Kidney (tissue), 2 donors: ENCODE measurements around the gene TTYH1. TPM values are rescaled to one million over a fixed set of nuclear protein-coding genes. Genes with fewer than 3 reads are reported as not detected.

Source experiments
- polyA plus RNA-seq: library from polyadenylated mRNA; stranded (reverse); fragments of 350-450 nt; fragmentation: Illumina TruSeq; extraction: RNeasy Lipid Tissue Mini Kit (QIAGEN cat#74804); gene quantifications from one replicate; pipeline ENCODE4 v1.2.3, GENCODE V29; 2014; ENCODE audit warnings: low read depth, low replicate concordance; ENCODE audit not compliant: insufficient read depth
- total RNA-seq: library from RNA; stranded (reverse); fragmentation: NEBNext Ultra II Directional; extraction: Animal tissue kit (Norgen Biotek cat#: 25700); gene quantifications from one replicate; pipeline ENCODE4 v1.2.1, GENCODE V29; 2021
- donor health status: DM: yes; HTN: yes; CAD: no.

The TTYH1 gene
- total and polyA plus RNA-seq, 2 donors from 2014 or later, result 1.5 to 1.9 TPM

Other genes with a start within 250 kb of the TTYH1 start
- 98.9 TPM for gene TMC4, start 242.3 kb upstream of the TTYH1 start, total RNA-seq
- gene TMC4, start 242.3 kb upstream of the TTYH1 start, polyA plus RNA-seq, result 64.6 TPM
- 64.4 TPM for gene MBOAT7, start 225.9 kb upstream of the TTYH1 start, total RNA-seq
- gene MBOAT7, start 225.9 kb upstream of the TTYH1 start, polyA plus RNA-seq, result 41.6 TPM
- gene TSEN34, start 224.2 kb upstream of the TTYH1 start, total RNA-seq, result 33.8 TPM
- 51.0 TPM for gene TSEN34, start 224.2 kb upstream of the TTYH1 start, polyA plus RNA-seq
- 1,209 TPM for gene RPS9, start 214.6 kb upstream of the TTYH1 start, total RNA-seq
- 2,020 TPM for gene RPS9, start 214.6 kb upstream of the TTYH1 start, polyA plus RNA-seq
- 10.0 TPM for gene LILRB3, start 192.5 kb upstream of the TTYH1 start, total RNA-seq
- 1.4 TPM for gene LILRB3, start 192.5 kb upstream of the TTYH1 start, polyA plus RNA-seq
- 2.9 TPM for gene LILRA6, start 172.7 kb upstream of the TTYH1 start, total RNA-seq
- not detected for gene LILRA6, start 172.7 kb upstream of the TTYH1 start, polyA plus RNA-seq
- gene LILRB5, start 158.2 kb upstream of the TTYH1 start, total RNA-seq, result 5.9 TPM
- gene LILRB5, start 158.2 kb upstream of the TTYH1 start, polyA plus RNA-seq, result 1.1 TPM
- 11.5 TPM for gene LILRB2, start 134.4 kb upstream of the TTYH1 start, total RNA-seq
- 1.9 TPM for gene LILRB2, start 134.4 kb upstream of the TTYH1 start, polyA plus RNA-seq
- gene LILRA5, start 102.3 kb upstream of the TTYH1 start, total RNA-seq, result 5.9 TPM
- gene LILRA5, start 102.3 kb upstream of the TTYH1 start, polyA plus RNA-seq, result 1.4 TPM
- gene LILRA4, start 76.3 kb upstream of the TTYH1 start, total RNA-seq, result 0.69 TPM
- gene LILRA4, start 76.3 kb upstream of the TTYH1 start, polyA plus RNA-seq, result not detected
- 41.9 TPM for gene LAIR1, start 50.5 kb upstream of the TTYH1 start, total RNA-seq
- gene LAIR1, start 50.5 kb upstream of the TTYH1 start, polyA plus RNA-seq, result 4.1 TPM
- gene LENG8, start 33.7 kb downstream of the TTYH1 start, total RNA-seq, result 208 TPM
- 48.6 TPM for gene LENG8, start 33.7 kb downstream of the TTYH1 start, polyA plus RNA-seq
- 6.8 TPM for gene LENG9, start 48.3 kb downstream of the TTYH1 start, total RNA-seq
- gene LENG9, start 48.3 kb downstream of the TTYH1 start, polyA plus RNA-seq, result 2.0 TPM
- gene CDC42EP5, start 57.8 kb downstream of the TTYH1 start, total RNA-seq, result 29.9 TPM
- gene CDC42EP5, start 57.8 kb downstream of the TTYH1 start, polyA plus RNA-seq, result 19.3 TPM
- gene LAIR2, start 87.4 kb downstream of the TTYH1 start, total RNA-seq, result not detected
- gene LAIR2, start 87.4 kb downstream of the TTYH1 start, polyA plus RNA-seq, result not detected
- 4.2 TPM for gene LILRA2, start 158.3 kb downstream of the TTYH1 start, total RNA-seq
- 2.1 TPM for gene LILRA2, start 158.3 kb downstream of the TTYH1 start, polyA plus RNA-seq
- 2.2 TPM for gene LILRA1, start 178.2 kb downstream of the TTYH1 start, total RNA-seq
- 0.43 TPM for gene LILRA1, start 178.2 kb downstream of the TTYH1 start, polyA plus RNA-seq
- 10.9 TPM for gene LILRB1, start 215.0 kb downstream of the TTYH1 start, total RNA-seq
- 0.41 TPM for gene LILRB1, start 215.0 kb downstream of the TTYH1 start, polyA plus RNA-seq
- gene LILRB4, start 247.5 kb downstream of the TTYH1 start, total RNA-seq, result 9.9 TPM
- gene LILRB4, start 247.5 kb downstream of the TTYH1 start, polyA plus RNA-seq, result 1.8 TPM